ENCODE results near the gene ZNF207.

GRCh38 chr17:32345951-32346600 lies 3.9 kb upstream of the ZNF207 start:
- TF ChIP-seq CTCF (IDR thresholded peaks at IDR 0.05) (no peak), POLR2A (IDR thresholded peaks at IDR 0.05) (no peak)
